GM12878 (cell line): Measurements from ENCODE around the gene ITPKB. TPM values are rescaled to one million over a fixed set of nuclear protein-coding genes. Genes with fewer than 3 reads are reported as not detected.

Experiments used
- ATAC-seq: fragments of 200-7000 bp; cut with Tn5 transposase; 3 replicates; pipeline ENCODE4 v1.9.1; 2020; ENCODE audit warnings: mild to moderate bottlenecking, moderate library complexity
- BruUV-seq: library from RNA; stranded (reverse); fragments of 400-500 nt; replicated peaks from 2 replicates; lab custom pipeline; 2021; lab: Mats Ljungman, UMichigan
- CTCF ChIA-PET: fragments of 300-600 bp; sonication (Branson Sonifier 250); formaldehyde crosslinking; extraction: SDS; loops from one replicate; lab custom pipeline; 2021; ENCODE audit warnings: inconsistent platforms; lab: Yijun Ruan, JAX
- POLR2A ChIA-PET: fragments of 350-600 bp; formaldehyde crosslinking; extraction: SDS; loops from one replicate; lab custom pipeline; 2021; ENCODE audit warnings: inconsistent platforms; lab: Charles Lee
- RAD21 ChIA-PET: fragments of 300-600 bp; sonication (Branson Sonifier 250); formaldehyde crosslinking; loops from one replicate; lab custom pipeline; 2023; ENCODE audit warnings: antibody characterized with exemption; ENCODE audit not compliant: unreplicated experiment; lab: Charles Lee
- SMC1A ChIA-PET: fragments of 300-600 bp; sonication (Branson Sonifier 250); formaldehyde crosslinking; loops from one replicate; lab custom pipeline; 2023; ENCODE audit not compliant: unreplicated experiment, uncharacterized antibody; lab: Charles Lee
- DNase-seq: peaks from one replicate; pipeline ENCODE4 v3.0.0-alpha.2; 2011; ENCODE audit warnings: low read depth, low spot score
- FAIRE-seq: peaks from 3 replicates; lab custom pipeline; 2011; peaks lifted over from hg19 to GRCh38; lab: Jason Lieb, UNC
- H2AFZ ChIP-seq: 2 replicates; pipeline ENCODE4 v1.6.0; 2011; ENCODE audit warnings: low read depth, low read length, control low read depth; ENCODE audit not compliant: control insufficient read depth
- H3K27ac ChIP-seq: 2 replicates; pipeline ENCODE4 v1.5.1; 2011; ENCODE audit warnings: control low read depth; ENCODE audit not compliant: control insufficient read depth, insufficient read depth
- H3K27me3 ChIP-seq, 2 experiments: replicated peaks in 1 of 2; 2 replicates each; pipeline versions ENCODE4 v1.6.0 to v1.6.1; 2011; ENCODE audit warnings: low read length in 1 of 2; ENCODE audit not compliant: control insufficient read depth in 2 of 2, insufficient read depth in 2 of 2
- H3K36me3 ChIP-seq, 2 experiments: 2 replicates each; pipeline ENCODE4 v1.5.1; 2011; ENCODE audit warnings: low read length in 1 of 2; ENCODE audit not compliant: control insufficient read depth in 2 of 2, insufficient read depth in 2 of 2
- H3K4me1 ChIP-seq: 2 replicates; pipeline ENCODE4 v1.6.1; 2011; ENCODE audit warnings: mild to moderate bottlenecking, low read length, moderate library complexity, mixed read lengths; ENCODE audit not compliant: control insufficient read depth, insufficient read depth
- H3K4me2 ChIP-seq: 2 replicates; pipeline ENCODE4 v1.6.0; 2011; ENCODE audit warnings: control low read depth; ENCODE audit not compliant: control insufficient read depth, insufficient read depth
- H3K4me3 ChIP-seq: fragments of 200-600 bp; sonication (generic); 2 replicates; pipeline ENCODE4 v1.5.1; 2016
- H3K79me2 ChIP-seq: 2 replicates; pipeline ENCODE4 v1.6.0; 2011; ENCODE audit warnings: low read length; ENCODE audit not compliant: control insufficient read depth, insufficient read depth
- H3K9ac ChIP-seq: 2 replicates; pipeline ENCODE4 v1.8.0; 2011; ENCODE audit warnings: low read length, control low read depth, mixed read lengths; ENCODE audit not compliant: control insufficient read depth, insufficient read depth
- H3K9me3 ChIP-seq: replicated peaks from 3 replicates; pipeline ENCODE4 v1.5.1; 2011; ENCODE audit warnings: mild to moderate bottlenecking, low read length; ENCODE audit not compliant: control insufficient read depth, insufficient read depth
- H4K20me1 ChIP-seq: 2 replicates; pipeline ENCODE4 v1.6.0; 2011; ENCODE audit not compliant: control insufficient read depth, insufficient read depth
- BCL11A ChIP-seq: IDR thresholded peaks from 2 replicates; pipeline ENCODE4 v1.6.1; 2011; ENCODE audit warnings: low read depth, low read length
- BRCA1 ChIP-seq: IDR thresholded peaks from 2 replicates; pipeline ENCODE4 v1.6.1; 2011; ENCODE audit warnings: low read depth, low read length, improper control_type of control experiment
- LARP7 ChIP-seq: fragments of 450-650 bp; IDR thresholded peaks from 2 replicates; pipeline ENCODE4 v1.6.1; 2017; ENCODE audit warnings: mild to moderate bottlenecking
- MTA2 ChIP-seq: fragments of 450-650 bp; IDR thresholded peaks from 2 replicates; pipeline ENCODE4 v1.6.1; 2016; ENCODE audit warnings: low read depth, mild to moderate bottlenecking, moderate library complexity
- NFXL1 ChIP-seq: fragments of 450-650 bp; IDR thresholded peaks from 2 replicates; pipeline ENCODE4 v1.6.1; 2017; ENCODE audit warnings: antibody characterized with exemption, mild to moderate bottlenecking, borderline replicate concordance
- RELA ChIP-seq: fragments of 450-650 bp; IDR thresholded peaks from 2 replicates; pipeline ENCODE4 v1.8.0; 2014; ENCODE audit warnings: borderline replicate concordance; ENCODE audit not compliant: partially characterized antibody
- SIN3A ChIP-seq: IDR thresholded peaks from 2 replicates; pipeline ENCODE4 v1.6.1; 2012; ENCODE audit warnings: low read depth, low read length, improper control_type of control experiment
- TARDBP ChIP-seq: IDR thresholded peaks from 2 replicates; pipeline ENCODE4 v1.6.1; 2016; ENCODE audit warnings: borderline replicate concordance
- TCF7 ChIP-seq: IDR thresholded peaks from 2 replicates; pipeline ENCODE4 v1.6.1; 2014; ENCODE audit warnings: antibody characterized with exemption, borderline replicate concordance
- USF1 ChIP-seq: IDR thresholded peaks from 2 replicates; pipeline ENCODE4 v1.6.1; 2011; ENCODE audit warnings: borderline replicate concordance, low read depth, mild to moderate bottlenecking, moderate library complexity, mixed read lengths, low read length; ENCODE audit not compliant: insufficient read depth; ENCODE audit errors: extremely low read length
- ZBTB11 ChIP-seq: fragments of 450-650 bp; formaldehyde crosslinking; IDR thresholded peaks from 2 replicates; pipeline ENCODE4 v1.5.0; 2022; ENCODE audit warnings: mild to moderate bottlenecking, missing genetic modification characterization
- ZNF24 ChIP-seq: fragments of 450-650 bp; IDR thresholded peaks from 2 replicates; pipeline ENCODE4 v1.6.1; 2017; ENCODE audit warnings: antibody characterized with exemption, mild to moderate bottlenecking
- WGBS: methylation state at CpG from one replicate; pipeline ENCODE4 v1.1.6; 2016; ENCODE audit warnings: low lambda C conversion rate; ENCODE audit not compliant: insufficient replicate concordance, insufficient coverage; ENCODE audit errors: missing lambda C conversion rate; 5-methylcytosine and 5-hydroxymethylcytosine counted together
- in situ Hi-C: fragments of 300-500 bp; cut with MboI; formaldehyde crosslinking; loops from 9 replicates; pipeline ENCODE4 v1.14.3; 2018; ENCODE audit warnings: mixed read lengths
- intact Hi-C: fragments of 100-400 bp; cut with micrococcal nuclease; formaldehyde crosslinking; loops from one replicate; pipeline ENCODE4 v1.14.2; 2022; ENCODE audit not compliant: unreplicated experiment
- polyA plus RNA-seq, 11 experiments: library from polyadenylated mRNA; depleted of rRNA in 4 of 11; unstranded in 6 of 11; stranded (reverse) in 5 of 11; fragments of >200 nt; fragmentation: Nextera tagmentation in 4 of 11; fragmentation: Illumina TruSeq in 1 of 11; extraction: Ambion mirVana in 4 of 11; extraction: Trizol in 1 of 11; gene quantifications; 1 replicate in 1 of 11; 2 replicates in 10 of 11; pipeline versions ENCODE4 v1.2.1 to v1.2.3, GENCODE V29; 2011 to 2016; ENCODE audit warnings: inconsistent platforms in 2 of 11, missing spikeins in 2 of 11, low read depth in 1 of 11
- total RNA-seq, 4 experiments: library from RNA; depleted of rRNA in 3 of 4; stranded (reverse); fragments of >200 nt in 3 of 4; fragmentation: Illumina TruSeq in 1 of 4; extraction: Trizol in 1 of 4; gene quantifications; 2 replicates each; pipeline versions ENCODE4 v1.2.1 to v1.2.3, GENCODE V29; 2013 to 2021

The ITPKB gene
- total and polyA plus RNA-seq, 10 of the 15 experiments (the other 5 are each of a cell fraction or from before 2014, with no cell fraction given): 1.3 to 38.7 (median 12.9) TPM

GRCh38 chr1:226610671-226611070 lies 128.4 kb downstream of the ITPKB start:
- SMC1A ChIA-PET: no interaction called here
- no peak overlapping the region for H3K4me2 ChIP-seq
- peaks cover 0 to 1% of the 10 kb centered on the region in 2 experiments; a peak in 2 of 4 replicates for H3K27me3 ChIP-seq
- no peak overlapping the region for H2AFZ ChIP-seq
- POLR2A ChIA-PET: no interaction called here
- RAD21 ChIA-PET: no interaction called here
- BruUV-seq: no TSS peak
- no peak for TF ChIP-seq RELA
- TF ChIP-seq NFXL1: no peak
- CTCF ChIA-PET: interaction anchor here (1.0 to 1.6 kb wide), 2 partner anchors 64 to 185 kb away, joined by 3 to 6 read pairs; no protein-coding TSS in a partner anchor
- H3K9me3 ChIP-seq: no peaks in the 10 kb centered on the region
- no peak for ATAC-seq
- no peak overlapping the region for H3K27ac ChIP-seq
- DNase-seq: no peak
- H3K79me2 ChIP-seq: no peaks in the 10 kb centered on the region
- in situ Hi-C loops (no loop called here), intact Hi-C loops (no loop called here)
- H3K36me3 ChIP-seq: no peaks in the 10 kb centered on the region
- no peak overlapping the region for H3K4me3 ChIP-seq
- H3K4me1 ChIP-seq: no peaks in the 10 kb centered on the region
- no peak overlapping the region for H3K9ac ChIP-seq
- no peak for FAIRE-seq
- H4K20me1 ChIP-seq: no peaks in the 10 kb centered on the region
- 33% methylated on average over 7 of the region's 7 CpGs for WGBS

DNA sequence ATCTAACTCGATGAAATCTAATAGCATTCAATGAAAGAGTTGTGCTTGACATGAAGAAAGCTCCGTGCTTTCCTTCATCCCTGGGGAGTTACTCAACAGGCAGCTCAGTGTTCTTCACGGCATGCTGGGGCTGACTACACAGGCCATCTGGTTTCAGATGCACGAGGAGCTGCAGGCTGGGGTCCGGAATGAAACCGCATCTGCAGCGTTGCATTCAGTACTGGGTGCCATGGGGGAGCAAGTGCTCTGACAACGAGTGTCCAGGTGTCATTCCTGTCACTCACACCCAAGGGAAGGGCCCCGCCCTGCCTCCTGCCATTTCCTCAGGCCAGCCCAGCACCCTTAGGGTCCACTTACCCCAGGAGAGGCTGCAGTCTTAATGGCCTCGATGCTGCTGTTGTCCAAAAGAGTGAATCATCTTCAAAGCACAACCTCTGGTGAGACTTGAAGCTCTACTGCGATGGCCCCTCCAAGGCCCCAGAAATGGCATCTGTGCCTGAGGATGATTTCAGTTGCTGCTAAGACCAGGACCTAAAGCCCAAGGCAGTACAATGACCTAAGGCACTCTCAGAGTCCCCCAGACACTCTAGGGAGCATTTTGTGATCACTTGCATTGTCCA lies 129.1 kb downstream of the ITPKB start:
- ChIA-PET POLR2A (no interaction called here), CTCF (interaction anchor here (1.0 to 1.7 kb wide), 4 partner anchors 63 to 253 kb away, joined by 3 to 9 read pairs (median 5); no protein-coding TSS in a partner anchor), RAD21 (no interaction called here), SMC1A (interaction anchor here (1.1 to 2.2 kb wide), 2 partner anchors 185 to 463 kb away, joined by 3 to 8 read pairs; no protein-coding TSS in a partner anchor)
- peaks cover 0 to 1% of the 10 kb centered on the region in 2 experiments; a peak in 3 of 4 replicates for H3K27me3 ChIP-seq
- no peaks in the 10 kb centered on the region for H4K20me1 ChIP-seq
- H3K9me3 ChIP-seq: no peaks in the 10 kb centered on the region
- BruUV-seq: no TSS peak
- no peaks in the 10 kb centered on the region for H3K36me3 ChIP-seq
- no peaks in the 10 kb centered on the region for H3K4me1 ChIP-seq
- intact Hi-C loops (loop anchor here (5.0 to 10.0 kb wide), 2 partner anchors 63 to 485 kb away; partner anchors contain the start of gene STUM), in situ Hi-C loops (no loop called here)
- WGBS: 27% methylated on average over 11 of the region's 11 CpGs
- H3K9ac ChIP-seq: no peak overlapping the region
- DNase-seq (no peak), FAIRE-seq (no peak), ATAC-seq (no peak)
- H2AFZ ChIP-seq: no peak overlapping the region
- no peaks in the 10 kb centered on the region for H3K79me2 ChIP-seq
- H3K4me2 ChIP-seq: no peak overlapping the region
- no peak overlapping the region for H3K27ac ChIP-seq
- no peak overlapping the region for H3K4me3 ChIP-seq
- TF ChIP-seq TCF7: no peak
- TF ChIP-seq ZBTB11: no peak
- TF ChIP-seq LARP7: no peak
- no peak for TF ChIP-seq USF1
- no peak for TF ChIP-seq BCL11A
- TF ChIP-seq TARDBP: no peak
- no peak for TF ChIP-seq BRCA1
- no peak for TF ChIP-seq ZNF24
- no peak for TF ChIP-seq MTA2
- no peak for TF ChIP-seq SIN3A
